Prostate gland (tissue), 2 donors: ENCODE data around the gene APOBR.

Experiments used
- POLR2AphosphoS5 ChIP-seq: sonication (generic); formaldehyde crosslinking; IDR thresholded peaks from one replicate; pipeline ENCODE4 v1.6.1; 2017; ENCODE audit warnings: antibody characterized with exemption
- TF ChIP-seq, protein P1 (sequence below), 4 experiments: fragments of 200-600 bp in 2 of 4; fragments of 450-650 bp in 2 of 4; sonication (generic) in 2 of 4; IDR thresholded peaks; 1 replicate in 3 of 4; 2 replicates in 1 of 4; pipeline ENCODE4 v1.5.1; 2016 to 2019; ENCODE audit warnings: antibody characterized with exemption in 4 of 4, mild to moderate bottlenecking in 2 of 4, moderate library complexity in 2 of 4

DNA sequence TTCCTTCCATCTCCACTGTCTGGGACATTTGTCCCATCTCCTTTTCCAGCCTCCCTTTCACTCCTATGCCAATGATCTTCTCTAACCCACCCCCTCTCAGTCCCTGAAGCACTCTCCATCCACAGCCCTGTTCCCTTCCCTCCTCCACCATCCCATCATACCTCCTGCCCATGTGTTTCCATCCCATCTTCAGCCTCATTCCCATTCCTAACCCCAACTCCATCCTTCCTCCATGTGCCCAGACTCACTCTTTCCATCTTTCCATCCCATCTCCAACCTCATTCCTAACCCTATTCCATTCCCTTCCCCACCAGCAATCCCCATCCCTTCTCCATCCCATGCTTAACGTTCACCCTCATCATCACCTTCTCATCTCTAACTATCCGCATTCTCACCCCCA is 7.8 kb downstream of the APOBR start:
- TF ChIP-seq, protein P1, sequence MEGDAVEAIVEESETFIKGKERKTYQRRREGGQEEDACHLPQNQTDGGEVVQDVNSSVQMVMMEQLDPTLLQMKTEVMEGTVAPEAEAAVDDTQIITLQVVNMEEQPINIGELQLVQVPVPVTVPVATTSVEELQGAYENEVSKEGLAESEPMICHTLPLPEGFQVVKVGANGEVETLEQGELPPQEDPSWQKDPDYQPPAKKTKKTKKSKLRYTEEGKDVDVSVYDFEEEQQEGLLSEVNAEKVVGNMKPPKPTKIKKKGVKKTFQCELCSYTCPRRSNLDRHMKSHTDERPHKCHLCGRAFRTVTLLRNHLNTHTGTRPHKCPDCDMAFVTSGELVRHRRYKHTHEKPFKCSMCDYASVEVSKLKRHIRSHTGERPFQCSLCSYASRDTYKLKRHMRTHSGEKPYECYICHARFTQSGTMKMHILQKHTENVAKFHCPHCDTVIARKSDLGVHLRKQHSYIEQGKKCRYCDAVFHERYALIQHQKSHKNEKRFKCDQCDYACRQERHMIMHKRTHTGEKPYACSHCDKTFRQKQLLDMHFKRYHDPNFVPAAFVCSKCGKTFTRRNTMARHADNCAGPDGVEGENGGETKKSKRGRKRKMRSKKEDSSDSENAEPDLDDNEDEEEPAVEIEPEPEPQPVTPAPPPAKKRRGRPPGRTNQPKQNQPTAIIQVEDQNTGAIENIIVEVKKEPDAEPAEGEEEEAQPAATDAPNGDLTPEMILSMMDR (IDR thresholded peaks at IDR 0.05): no peak
- TF ChIP-seq POLR2AphosphoS5: no peak
